Activated CD4-positive, alpha-beta T cell treated with anti-CD3 and anti-CD28 coated beads for 48 hours (primary cell): Measurements from ENCODE around the gene MYO16.
"Not testable (repeated sequence)": the region's sequence is repeated elsewhere in the genome, so short reads cannot be mapped to it uniquely, and the experiment has no call there.

ENCODE experiments used
- DNase-seq: peaks from one replicate; pipeline ENCODE4 v3.0.0-alpha.2; 2020

Gene MYO16

GRCh38 chr13:108993346-108993745, 363.9 kb downstream of the MYO16 start:
- DNase-seq, result no peak

- DNase-seq, result no peak
Measured at GRCh38 chr13:108996430-108996829, 367.0 kb downstream of the MYO16 start.

GRCh38 chr13:109000207-109000606, 370.8 kb downstream of the MYO16 start:
- no peak for DNase-seq

- DNase-seq, result no peak
Measured at GRCh38 chr13:109002934-109003333, 373.5 kb downstream of the MYO16 start.

GRCh38 chr13:109007946-109008345, 378.5 kb downstream of the MYO16 start:
- no peak for DNase-seq

GRCh38 chr13:109009756-109010155, 380.3 kb downstream of the MYO16 start:
- DNase-seq, result no peak

GRCh38 chr13:109010912-109011311, 381.5 kb downstream of the MYO16 start:
- DNase-seq, result no peak

- no peak for DNase-seq
Measured at GRCh38 chr13:109012115-109012514, 382.7 kb downstream of the MYO16 start.

- no peak for DNase-seq
Measured at GRCh38 chr13:109021558-109021957, 392.1 kb downstream of the MYO16 start.

- no peak for DNase-seq
Measured at GRCh38 chr13:109024611-109025010, 395.2 kb downstream of the MYO16 start.

- DNase-seq, result no peak
Measured at GRCh38 chr13:109026266-109026665, 396.9 kb downstream of the MYO16 start.

GRCh38 chr13:109028624-109029023, 399.2 kb downstream of the MYO16 start:
- DNase-seq, result no peak

- no peak for DNase-seq
Measured at GRCh38 chr13:109033090-109033489, 403.7 kb downstream of the MYO16 start.

- DNase-seq, result no peak
Measured at GRCh38 chr13:109036078-109036780, 406.8 kb downstream of the MYO16 start.

- no peak for DNase-seq
Measured at GRCh38 chr13:109043636-109044035, 414.2 kb downstream of the MYO16 start.

- DNase-seq, result no peak
Measured at GRCh38 chr13:109055850-109056249, 426.4 kb downstream of the MYO16 start.

- no peak for DNase-seq
Measured at GRCh38 chr13:109058087-109058486, 428.7 kb downstream of the MYO16 start.

- DNase-seq, result no peak
Measured at GRCh38 chr13:109072505-109072904, 443.1 kb downstream of the MYO16 start.

- DNase-seq, result no peak
Measured at GRCh38 chr13:109074436-109074835, 445.0 kb downstream of the MYO16 start.

- no peak for DNase-seq
Measured at GRCh38 chr13:109074853-109075252, 445.4 kb downstream of the MYO16 start.

- DNase-seq, result no peak
Measured at GRCh38 chr13:109087916-109088623, 458.7 kb downstream of the MYO16 start.

GRCh38 chr13:109088624-109088917, 459.2 kb downstream of the MYO16 start:
- no peak for DNase-seq

- no peak for DNase-seq
Measured at GRCh38 chr13:109090796-109091195, 461.4 kb downstream of the MYO16 start.

GRCh38 chr13:109091249-109091648, 461.8 kb downstream of the MYO16 start:
- no peak for DNase-seq

- not testable (repeated sequence) for DNase-seq
Measured at GRCh38 chr13:109092186-109092585, 462.8 kb downstream of the MYO16 start.
